HG03025 (cell line): ENCODE measurements around the gene PVALB.

Source experiments
- ATAC-seq: cut with Tn5 transposase; IDR thresholded peaks from one replicate; pipeline ENCODE4 v1.9.1; 2021; ENCODE audit warnings: mild to moderate bottlenecking, moderate library complexity; ENCODE audit not compliant: unreplicated experiment, low FRiP score

Gene PVALB

DNA sequence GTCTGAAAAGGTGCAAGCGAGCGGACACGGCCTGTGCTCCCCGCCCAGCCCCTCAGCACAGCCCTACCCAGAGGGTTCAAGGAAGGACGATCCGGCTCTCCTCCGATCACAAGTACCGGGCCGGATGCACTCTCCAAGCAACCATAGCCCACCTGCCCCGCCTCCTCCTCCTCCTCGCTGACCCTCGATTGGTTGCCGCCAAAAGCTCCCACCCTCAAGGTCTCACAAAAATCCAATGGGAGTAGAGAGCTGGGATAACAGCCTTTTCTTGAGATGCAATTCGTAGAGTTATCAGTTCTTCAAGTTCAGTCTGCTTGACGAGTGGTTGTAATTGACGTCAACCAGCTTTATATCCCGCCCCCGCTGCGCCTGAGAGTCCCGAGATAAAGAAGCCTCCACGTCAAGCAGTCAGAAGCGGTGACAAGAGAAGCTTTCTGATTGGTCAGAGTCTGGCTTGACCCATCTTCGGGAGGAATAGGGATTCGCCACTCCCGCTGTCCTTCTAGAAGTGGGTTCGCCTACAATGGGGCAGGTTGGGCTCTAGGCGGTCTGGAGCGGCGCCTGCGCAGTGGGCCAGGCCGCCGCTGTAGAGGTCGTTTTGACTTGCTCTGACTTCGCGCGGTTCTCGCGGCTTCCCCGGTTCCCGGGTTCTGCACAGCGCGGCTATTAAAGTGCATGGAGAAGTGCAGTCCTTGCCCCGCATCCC, 40.7 kb downstream of the PVALB start, which contains the start of gene IFT27:
IFT27 (minus strand) TSS at position 156 of the 706 bp plus-strand sequence. CDS start 412 bp downstream, outside the sequence.
- peak; percentile 86 for ATAC-seq

DNA sequence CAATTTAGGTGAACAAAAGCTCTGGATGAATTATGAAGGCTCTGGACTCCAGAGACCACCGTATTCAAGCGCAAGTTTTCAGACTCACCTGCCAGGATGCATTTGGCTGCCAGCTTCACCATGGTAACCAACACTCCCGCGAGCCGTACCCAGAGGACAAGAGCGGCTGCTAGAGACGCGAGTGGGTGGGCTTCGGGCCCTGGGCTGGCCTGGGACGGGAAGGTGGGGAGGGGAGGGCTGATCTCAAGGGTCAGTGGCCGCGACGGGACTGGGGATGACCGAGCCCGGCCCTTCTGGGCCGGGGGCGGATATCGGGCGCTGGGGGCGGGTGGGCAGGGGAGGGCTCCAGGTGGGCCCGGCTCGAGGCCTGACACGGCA, 41.3 kb downstream of the PVALB start:
- no peak for ATAC-seq

DNA sequence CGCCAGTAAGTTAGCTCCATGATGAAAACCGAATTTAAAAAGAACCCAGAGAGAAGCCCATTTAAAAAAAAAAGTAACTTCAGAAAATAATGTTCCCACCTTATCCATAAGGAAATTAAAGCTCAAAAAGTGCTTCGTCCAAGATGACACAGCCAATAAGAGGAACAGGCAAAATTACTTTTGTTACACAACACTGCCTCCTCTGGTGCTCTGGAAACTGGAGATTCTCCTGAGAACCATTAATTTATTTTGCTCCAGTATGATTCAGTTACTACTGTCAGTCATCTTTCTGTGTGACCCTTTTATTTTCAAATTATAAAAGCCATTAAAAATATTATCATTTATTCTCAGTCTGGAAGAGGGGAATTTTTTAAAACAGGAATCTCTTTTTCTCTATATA, 42.9 kb downstream of the PVALB start:
- ATAC-seq, result no peak

DNA sequence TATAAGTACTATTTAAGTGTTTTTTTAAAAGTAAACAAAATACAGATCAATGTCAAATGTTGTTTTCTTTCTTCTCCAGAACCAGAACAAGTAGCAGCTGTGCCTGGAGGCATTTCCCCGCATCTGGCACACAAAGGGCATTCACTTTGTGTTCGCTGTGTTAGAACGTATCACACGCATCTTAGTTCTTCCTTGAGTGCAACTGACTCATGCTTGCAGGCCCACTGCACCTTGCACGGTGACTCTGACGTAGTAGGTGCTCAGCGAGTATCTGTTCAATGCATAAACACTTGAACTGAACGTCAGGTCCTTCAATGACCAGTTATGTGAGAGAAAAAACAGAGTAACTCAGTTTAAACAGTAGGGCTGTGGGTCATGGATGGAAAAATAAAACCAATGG, 44.4 kb downstream of the PVALB start:
- ATAC-seq, result no peak

DNA sequence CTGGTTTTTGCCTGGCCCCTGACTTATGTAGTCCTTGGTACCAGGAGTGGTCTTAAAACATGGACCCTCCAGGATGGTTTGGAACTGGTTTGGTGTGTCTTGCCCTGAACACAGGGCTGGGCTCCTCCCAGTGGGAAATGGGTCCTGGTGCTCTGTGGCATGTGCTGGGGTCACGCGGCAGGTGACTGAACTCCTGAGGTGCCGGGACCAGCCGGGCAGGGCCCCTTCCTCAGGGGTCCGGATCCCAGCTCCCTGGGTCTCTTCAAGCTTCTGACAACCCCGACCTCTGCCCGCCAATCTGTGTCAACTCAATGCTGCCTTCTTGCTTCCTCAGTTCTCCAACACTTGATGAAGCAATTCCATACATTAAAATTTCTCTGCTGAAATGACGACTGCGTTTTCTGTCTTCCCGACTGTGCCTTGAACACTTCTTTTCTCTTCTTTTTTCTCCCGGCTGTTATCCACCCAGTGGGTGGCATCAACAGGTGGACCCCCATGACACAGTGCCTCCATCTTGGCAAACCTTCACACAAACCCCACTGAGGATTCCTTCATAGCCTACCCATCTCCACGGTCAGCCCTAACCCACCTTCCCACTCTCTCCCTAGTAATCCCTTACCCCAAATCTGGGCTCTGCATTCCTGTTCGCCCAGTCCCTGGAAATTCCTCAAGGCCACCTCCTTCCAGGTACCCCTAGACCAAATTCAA, 45.3 kb downstream of the PVALB start:
- ATAC-seq, result no peak

DNA sequence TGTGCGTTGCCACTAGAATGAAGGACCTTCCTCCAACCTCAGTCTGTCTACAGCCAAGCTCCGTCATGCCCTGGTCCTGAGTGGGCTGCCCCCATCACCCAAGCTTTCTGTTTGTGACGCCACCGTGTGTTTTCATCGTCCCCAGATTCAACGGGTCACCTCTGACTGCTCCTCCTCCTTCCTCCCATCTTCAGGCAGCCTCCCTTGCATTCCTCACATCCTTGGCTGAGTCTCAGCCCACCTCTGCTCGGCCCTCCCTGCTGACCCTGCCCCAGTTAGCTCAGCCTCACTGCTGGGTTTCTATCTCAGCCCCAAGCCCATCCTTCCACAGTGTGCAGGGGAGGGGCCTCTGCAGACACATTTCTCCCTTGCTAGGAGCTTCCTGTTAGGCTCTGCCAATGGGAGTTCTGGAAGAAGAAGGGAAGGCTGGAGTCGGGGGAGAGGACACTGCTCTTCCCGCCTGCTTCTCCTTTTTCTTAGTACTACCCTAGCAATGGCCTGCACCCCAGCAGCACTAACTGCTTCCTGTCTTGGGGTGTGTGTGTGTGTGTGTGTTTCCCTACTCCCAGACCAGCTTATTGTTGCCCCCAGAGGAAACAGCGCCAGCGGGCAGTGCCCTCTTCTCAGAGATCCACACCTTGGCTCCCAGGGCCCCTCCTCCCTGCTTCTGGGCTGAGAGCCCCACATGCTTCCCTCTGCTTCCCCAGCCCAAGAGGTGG, 46.2 kb downstream of the PVALB start:
- ATAC-seq, result no peak

DNA sequence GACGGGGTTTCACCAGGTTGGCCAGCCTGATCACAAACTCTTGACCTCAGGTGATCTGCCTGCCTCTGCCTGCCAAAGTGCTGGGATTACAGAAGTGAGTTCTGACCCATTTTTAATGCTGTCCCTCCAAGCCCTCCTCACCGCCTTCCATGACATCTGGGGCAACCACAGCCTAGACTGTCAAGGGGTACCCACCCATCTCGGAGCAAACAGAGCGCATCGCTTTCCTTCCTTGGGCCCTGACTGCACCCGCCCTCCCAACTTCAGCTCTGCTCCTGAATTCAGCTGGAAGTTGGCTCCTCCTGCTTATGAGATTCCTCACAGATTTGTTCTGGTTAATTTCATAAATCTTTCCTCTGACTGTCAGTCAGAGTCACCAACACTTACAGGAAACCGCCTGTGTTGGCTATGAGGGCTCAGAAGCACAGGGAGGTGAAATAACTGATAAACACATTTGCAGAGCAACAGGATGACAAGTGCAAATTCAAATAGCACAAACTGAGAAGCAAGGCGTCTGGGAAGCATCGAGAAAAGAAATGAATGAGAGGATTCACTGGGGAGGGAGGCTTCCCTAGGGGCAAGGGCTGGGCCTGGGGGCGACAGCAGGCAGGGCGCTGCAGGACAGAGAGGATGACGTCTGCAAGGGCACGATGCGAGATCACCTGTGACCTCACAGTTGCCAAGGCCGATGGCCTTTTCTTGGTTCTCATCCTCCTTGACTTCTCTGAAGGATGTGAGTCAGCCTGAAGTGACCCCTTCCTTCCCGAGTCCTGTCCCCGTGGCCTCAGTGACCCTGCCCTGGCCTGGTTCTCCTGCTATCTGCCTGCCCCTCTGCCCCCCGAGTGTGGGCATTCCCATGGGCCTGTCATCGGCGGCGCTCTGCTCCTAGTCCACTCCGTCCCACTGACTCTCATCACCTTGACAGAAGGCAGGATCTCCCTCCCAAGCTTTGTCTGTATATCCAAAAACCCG, 47.0 kb downstream of the PVALB start:
- no peak for ATAC-seq

DNA sequence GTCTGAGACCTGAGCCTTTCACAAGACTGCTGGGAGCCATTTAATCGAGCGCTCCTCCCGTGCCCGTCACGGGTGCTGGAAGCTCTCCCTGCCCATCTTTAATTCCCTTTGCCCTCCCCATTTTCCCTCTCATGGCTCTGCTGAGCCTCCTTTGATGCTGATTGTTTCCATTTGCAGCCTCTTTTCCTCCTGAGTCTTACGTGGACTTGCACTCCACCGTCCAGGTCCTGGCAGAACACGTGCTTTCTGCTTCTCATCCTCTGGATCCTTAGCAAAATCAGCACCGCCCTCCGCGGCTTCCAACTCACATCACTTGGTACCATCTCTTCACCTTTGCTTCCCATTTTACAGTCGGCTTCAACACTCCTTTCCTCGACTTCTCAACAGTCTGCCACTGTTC, 48.2 kb downstream of the PVALB start:
- ATAC-seq, result no peak

DNA sequence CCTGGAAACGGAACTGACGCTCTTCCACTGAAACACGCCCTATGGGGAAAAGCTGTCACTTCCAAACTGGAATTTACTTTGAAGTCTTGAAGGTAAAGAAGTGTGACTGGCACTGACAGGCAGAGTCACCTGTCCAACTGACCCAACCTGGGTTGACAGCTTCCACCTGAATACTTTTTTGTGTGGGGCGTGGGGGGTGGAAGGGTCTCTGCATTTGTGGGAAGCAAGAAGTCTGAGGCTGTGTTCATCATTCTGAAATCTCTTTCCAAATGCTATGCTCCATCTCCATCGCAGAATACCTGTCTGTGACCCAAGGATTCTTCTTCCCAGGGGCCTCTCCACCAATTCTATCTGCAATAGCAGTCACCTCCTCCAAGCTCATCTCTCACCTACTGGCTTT, 48.7 kb downstream of the PVALB start:
- no peak for ATAC-seq

DNA sequence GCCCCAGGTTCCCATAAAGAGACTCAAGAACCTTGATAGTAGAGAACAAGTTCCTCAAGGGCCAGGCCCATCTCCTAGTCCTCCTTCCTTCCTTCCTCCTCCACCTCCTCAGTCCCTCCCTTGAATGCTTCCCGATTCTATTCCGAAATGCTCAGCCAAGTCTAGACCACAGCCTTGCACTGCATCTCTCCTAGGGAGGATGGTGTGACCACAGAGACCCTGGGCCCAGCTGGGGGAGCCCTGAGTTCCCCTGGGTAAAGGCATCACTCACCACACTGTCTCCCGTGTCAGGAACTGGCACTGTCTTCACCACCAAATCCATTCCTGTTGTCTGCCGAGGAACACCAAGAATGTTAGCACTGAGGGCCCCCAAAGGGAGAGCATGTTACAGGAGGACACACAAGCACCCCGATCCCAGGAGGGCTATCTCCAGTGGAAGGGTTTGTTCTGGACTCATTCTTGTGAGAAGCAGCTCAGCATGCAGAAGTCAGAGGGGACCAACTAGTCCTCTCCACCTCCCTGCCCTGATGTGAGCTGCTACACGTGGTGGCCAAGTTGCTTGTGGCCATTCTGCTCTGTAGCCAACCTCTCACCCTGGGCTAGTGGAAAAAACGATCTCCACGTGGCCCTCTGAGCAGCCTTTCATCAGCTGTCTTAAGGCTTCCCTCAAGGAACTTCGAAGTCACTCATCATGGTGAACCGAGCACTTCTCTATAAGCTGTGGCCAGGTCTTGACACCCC, 49.6 kb downstream of the PVALB start:
- ATAC-seq, result no peak

DNA sequence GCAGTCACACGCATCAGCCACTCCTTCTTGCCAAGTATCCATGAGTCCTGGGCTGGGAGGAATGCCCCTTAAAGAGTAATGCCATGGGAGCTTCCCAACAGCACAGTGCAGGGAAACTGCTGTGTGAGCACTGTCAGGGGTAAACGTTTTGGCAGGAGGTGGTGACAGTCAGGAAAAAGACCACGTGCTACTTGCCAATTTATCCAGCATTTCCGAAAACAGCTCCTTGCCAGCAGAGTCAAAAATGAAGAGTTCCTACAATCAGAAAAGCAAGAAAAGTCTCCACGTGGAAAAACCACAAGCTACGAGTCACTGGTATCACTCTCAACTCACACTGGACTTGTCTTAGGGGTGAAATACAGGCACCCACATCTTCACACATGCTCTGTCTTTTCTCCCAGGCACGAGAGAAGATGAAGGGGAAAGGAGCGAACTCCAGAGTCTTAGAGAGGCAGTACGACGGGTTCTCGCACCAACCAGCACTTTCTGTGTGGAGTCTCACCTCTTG, 50.8 kb downstream of the PVALB start:
- ATAC-seq, result no peak

DNA sequence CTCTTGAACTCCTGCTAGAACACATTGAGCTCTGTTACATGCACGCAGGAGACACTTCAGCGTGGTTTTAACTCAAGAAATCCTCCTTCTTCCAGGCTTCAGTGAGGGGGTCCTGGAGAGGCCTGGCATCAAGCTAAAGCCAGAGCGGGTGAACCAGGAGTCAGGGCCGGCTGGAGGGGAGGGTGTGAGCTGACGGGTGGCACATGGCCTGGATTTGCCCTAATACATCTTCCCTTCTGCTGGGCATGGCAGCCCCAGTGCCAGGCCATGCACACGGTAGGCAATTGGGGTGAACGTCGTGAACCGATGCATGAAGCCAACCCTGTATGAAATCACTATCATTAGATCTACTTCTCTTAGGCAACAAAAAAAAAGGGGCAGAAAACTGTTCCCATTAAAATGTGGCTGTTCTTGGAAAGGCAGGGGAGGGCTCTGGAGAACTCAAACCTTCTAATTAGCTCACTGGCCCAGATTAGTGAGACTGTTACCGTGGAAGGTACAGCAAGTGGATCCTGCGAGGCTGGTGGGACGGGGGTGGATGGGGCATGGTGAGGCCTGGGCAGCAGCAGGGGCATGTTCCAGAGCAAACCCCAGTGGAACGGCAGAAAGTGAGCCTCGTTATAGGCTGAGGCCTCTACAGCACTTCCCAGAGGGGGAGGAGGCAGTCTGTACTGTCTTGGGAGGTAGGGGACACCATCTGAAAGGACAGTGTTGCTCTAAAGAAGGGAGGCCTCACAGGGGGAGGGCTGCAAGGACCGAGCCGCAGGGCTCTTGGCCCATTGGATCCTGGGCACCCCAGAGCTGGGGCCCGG, 51.5 kb downstream of the PVALB start:
- no peak for ATAC-seq

DNA sequence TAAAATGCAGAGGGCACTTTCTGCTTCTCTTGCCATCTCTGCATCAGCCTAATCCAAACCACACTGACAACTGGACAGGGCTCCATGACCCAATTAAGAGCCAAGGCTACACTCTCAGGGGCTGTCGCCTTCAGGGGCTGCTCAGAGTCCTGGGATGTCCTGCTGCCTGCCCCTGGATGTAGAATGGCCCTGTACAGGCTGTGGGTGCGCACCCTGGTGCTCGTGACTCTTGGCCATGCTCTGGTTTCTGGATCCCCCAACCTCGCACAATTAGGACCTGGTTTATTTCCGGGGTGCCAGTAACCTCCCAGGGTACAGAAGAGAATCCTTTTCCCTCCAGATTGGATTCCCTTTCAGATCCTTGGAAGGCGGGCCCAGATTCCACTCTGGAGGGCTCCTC, 52.2 kb downstream of the PVALB start:
- ATAC-seq, result no peak

DNA sequence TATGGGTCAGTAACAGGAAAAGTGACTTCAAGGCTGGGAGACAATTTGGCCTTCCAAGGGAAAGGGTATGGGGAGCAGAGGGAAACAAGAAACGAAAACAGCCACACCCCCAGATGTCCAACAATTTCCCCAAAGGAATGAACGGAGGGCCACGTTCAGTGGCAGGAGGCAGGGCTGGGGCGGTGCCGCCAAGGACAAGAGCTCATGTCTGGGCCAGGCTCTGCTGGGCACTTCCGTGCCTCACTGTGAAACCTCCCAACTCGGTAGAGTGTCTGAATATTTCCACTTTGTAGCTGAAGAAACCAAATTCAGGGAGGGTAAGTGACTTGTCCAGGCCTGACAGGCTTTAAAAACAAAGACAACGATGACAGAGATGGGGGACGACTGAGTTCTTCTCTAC, 52.8 kb downstream of the PVALB start:
- no peak for ATAC-seq

DNA sequence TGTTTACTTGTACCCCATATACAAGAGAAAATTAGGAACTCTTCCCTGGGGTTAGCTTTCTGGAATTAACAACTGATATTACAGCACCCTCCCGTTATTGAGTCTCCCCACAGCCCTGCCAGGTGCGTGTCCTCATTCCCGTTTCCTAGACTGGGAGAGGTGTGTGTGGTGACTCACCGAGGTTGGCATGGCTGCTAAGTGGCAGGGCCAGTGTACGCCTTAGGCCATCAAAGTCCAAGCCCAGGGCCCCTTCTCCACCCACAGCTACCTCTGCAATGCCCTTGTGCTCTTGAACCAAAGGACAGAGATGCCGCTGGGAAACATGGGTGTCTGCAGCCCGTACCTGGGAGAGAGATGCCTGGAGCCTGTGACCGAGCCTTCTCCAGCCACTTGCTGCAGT, 53.3 kb downstream of the PVALB start:
- no peak for ATAC-seq

DNA sequence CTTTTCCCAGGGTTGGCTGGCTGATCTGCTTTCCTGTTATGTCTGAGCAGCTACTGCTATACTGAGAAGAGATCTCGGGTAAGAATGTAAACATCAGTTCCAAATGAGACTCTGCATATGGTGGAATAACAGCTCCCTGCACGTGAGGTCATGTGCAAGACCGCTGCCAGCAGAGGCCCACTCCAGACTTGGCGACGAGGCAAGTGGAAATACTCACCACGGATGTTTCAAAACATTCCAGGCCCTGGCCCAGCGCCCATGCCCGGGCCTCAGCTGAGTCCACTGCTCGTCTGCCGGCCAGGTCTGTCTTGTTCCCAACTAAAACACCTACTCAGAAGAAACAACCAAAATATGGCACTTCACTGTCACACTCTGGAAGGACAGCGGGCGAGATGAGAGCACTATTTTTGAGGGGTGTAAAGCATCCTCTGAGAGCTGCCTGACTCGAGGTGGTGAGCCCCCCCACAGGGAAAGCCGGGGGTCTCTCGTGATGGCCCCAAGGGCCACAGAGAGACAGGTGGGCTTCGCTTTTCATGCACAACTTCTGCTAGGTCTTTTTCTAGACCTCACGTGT, 54.1 kb downstream of the PVALB start:
- no peak for ATAC-seq

DNA sequence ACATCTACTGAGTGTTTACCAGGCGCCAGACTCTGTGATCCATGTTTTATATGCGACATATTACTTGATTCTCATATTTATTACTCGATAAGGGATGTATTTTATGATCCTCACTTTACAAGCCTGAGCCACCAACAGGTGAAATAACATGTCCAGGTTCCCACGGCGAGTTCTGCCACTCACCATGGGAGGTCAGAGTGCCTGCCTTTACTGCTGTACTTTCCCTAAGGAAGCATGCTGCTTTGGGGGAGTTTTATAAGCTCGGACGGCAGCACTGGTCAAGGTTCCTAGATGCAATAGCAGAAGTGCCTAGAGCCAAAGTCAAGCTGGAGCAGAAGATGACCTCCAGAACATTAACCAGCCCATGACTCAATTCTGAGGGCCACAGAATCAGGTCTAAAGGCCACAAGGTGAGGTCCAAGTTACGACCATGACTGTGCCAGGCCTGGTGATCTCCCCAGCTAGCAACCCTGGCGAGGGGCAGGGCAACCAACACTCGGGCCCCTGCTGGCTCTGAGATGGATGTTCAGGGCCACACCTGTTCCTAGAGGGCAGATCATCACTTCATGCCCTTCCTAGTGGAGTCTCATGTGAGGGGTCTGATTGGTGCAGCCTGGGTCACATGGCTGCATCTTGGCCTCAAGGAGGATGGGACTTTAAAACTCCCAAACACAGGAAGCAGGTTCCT, 55.1 kb downstream of the PVALB start:
- ATAC-seq, result no peak

DNA sequence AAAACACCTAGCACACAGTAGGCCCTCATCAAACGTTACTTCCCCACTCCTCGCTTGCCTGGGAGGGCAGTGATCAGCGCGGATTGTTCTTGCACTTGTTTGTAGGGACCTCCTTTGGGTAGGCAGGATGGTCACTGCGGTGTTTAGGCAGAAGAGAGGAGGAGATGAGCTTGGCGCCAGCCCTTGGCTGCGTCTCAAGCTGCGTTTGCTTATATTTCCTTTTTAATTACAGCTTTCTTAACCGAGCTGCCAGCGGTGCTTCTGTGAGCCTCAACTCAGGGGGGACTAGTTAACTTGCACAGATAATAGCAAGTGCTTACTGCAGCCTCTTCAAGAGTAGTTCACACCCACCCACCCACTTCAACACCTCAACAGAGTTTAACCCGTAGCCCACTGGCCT, 56.0 kb downstream of the PVALB start:
- no peak for ATAC-seq
